Right forelimb (tissue), 1 donor: ENCODE data around the gene KCNJ18.
"Not testable (repeated sequence)": the region's sequence is repeated elsewhere in the genome, so short reads cannot be mapped to it uniquely, and the experiment has no call there.

ENCODE experiments used
- DNase-seq: peaks from one replicate; pipeline ENCODE4 v3.0.0-alpha.2; 2018

The KCNJ18 gene

DNA sequence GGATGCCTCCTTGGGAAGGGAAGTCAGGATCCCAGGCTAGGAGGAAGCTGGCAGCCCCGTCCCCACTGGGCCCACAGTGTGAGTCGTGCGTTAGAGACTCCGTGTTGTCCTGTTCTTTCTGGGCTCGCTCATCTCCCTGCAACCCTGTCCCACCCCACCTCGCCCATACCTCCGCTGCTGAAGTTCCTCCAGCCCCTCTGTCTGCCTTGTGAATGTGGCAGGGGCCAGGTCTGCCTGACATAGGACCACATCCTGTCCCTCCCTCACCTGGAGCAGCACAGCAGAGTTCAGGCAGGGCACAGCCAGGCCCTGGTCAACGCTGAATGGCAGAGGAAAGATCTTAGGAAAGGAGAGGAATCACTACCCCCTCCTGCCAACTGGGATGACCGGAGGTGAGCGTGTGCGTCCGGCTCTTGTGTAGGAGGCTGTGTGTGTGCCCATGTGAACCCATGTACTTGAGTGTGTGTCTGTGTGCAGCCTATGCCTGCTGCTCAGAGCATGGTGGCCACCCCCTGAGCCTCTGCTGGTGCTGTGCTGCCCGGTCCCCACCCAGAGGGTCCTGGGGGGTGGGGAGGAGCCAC lies 12.8 kb downstream of the KCNJ18 start:
- no peak for DNase-seq

DNA sequence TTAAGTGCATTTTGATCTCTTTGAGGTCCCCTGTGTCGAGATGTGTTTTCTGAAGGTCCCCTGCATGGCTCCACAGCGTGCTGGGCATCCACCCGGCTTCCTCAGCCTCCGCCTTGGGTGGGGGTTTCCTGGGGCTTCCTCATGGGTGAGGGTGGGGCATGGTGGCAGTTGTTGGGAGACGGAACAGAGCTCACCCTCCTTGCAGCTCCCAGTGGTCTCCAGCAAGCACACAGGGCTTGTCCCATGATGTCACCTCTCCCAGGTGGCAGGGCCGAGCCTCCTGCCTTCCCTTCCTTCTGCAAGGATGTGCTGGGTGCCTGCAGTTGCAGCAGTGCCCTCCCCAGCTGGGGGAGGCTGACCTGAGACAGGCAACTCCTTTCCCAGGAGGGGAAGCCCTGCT lies 13.4 kb downstream of the KCNJ18 start:
- DNase-seq: not testable (repeated sequence)

DNA sequence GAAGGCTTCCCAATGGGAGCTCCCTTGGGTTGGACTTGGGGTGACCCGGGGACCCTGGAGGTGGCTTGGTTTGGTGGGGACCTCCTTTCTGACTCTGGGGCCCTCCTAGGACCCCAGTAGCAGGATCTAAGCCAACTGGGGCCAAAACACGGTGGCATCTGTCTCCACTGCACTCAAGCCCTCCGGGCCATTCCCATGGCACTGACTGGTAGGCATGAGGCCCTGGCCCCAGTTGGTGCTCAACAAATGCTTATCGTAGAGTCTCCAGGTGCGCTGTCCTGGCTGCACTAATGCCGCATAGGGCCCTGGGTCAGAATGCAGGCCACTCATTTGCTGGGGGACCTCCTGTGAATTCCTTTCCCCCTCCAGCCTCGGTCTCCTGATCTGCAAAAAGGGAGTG lies 14.2 kb downstream of the KCNJ18 start:
- not testable (repeated sequence) for DNase-seq

DNA sequence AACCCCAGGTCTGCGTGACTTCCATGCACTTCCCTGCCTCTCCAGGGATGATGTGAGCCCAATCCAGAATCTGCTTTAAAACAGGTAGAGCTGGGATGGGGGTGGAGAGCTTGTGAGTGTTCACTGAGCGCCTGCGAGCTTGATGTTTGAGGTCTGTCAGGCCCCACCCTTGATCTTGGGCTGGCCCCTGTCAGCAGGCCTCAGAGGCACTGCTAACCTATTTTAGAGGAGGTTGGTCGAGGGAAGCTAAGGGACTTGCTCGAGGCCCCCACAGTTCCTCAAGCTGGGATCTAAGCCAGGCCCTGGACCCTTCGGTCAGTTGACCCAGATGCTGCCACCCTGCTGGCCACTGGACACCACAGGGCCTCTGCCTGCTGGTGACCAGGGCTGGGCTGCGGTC lies 14.8 kb downstream of the KCNJ18 start:
- DNase-seq: not testable (repeated sequence)

DNA sequence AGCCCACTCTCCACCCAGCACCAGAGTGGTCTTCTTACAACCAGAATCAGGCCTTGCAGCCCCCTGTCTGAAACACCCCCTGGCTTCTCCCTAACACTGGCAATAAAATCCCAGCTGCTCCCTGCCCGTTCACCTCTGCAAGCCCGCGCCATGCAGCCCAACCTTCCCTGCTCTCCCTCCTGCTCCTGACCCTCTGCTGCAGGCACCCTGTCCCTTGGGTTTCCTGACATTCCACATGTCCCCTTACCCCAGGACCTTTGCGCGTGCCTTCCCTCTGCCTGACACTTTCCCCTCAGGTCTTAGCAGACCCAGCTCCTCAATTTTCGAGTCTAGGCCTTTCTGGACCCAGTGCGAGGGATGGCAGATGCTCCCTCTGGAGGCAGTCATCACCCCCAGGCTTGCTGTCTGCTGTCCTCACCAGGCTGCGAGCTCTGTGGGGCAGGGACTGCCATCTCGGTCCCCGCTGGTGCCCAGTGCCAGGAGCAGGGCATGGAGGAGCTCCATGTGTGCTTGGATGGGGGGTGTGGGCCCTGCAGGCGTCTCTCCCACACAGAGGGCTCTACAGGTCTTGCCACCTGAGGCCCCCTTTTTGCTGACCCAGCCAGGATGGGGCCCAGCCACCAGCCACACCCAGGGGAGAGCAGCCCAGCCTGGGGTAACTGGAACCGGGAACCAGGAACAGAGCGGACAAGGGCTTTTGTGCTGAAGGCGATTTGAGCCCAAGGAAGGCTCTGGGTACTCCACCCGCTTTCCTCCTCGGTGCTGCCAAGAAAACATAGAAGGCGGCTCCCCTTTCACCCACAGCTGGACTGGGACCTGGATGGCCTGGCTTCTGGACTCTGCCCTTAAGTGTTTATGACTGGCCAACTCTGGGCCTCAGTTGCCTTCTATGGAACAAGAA lies 15.6 kb downstream of the KCNJ18 start:
- DNase-seq: not testable (repeated sequence)

DNA sequence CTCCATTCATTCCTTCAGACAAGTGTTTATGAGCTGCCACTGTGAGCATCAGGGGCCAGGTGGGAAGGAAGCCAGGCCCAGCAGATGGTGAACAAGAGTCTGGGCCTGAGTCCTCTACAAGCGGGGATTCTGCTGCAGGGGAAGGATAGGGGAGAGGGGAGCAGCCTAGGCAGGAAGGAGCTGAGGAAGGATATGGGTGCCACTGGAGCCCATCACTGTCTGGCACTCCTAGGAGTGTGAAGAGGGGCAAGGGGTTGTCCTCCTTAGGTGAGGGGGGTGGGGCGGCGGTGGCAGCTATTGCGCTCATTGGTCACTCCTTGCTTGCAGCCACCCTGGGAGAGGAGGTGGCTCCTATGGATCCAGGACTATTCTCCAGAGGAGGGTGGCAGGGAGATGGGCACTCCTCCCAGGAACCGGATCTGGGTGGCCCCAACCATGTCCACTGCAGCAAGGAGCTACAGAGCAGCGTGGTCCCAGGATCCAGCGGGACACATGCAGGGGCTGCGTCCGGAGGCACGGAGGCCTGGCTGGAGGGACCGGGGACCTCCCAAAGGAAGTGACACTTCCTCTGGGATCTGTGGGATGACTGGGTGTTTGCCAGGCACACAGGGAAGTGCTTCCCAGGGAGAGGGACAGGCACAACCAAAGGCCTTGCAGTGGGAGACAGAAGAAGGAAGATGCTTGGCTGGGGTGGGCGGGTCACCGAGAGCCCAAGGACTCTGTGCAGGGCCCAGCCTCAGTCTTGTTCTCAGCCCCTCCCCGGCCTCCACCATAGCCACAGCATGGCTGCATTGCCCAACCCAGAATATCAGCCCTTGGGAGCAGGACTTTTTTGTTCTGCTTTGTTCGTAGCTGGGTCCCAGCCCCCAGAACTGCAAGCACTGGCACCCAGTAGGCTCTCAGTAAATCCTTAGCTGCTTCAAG lies 16.6 kb downstream of the KCNJ18 start:
- not testable (repeated sequence) for DNase-seq

DNA sequence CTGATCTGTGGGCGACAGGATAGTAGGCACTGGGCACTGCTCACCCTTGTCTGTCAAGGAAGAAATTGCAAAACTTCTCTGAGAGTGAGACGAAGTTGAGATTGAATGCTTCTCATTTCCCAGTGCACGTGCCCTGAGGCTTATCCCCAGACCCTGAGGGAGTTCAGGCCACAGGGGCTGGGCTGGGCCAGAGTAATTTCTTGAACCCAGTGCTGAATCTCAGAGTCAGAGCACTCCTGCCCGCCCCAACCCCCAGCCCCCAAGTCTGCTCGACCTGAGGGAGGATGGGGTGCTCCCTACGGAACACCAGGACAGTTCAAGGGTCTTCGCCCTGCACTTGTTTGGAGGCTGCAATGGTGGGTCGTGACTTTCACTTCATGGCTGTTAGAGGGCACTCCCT lies 17.7 kb downstream of the KCNJ18 start:
- not testable (repeated sequence) for DNase-seq

DNA sequence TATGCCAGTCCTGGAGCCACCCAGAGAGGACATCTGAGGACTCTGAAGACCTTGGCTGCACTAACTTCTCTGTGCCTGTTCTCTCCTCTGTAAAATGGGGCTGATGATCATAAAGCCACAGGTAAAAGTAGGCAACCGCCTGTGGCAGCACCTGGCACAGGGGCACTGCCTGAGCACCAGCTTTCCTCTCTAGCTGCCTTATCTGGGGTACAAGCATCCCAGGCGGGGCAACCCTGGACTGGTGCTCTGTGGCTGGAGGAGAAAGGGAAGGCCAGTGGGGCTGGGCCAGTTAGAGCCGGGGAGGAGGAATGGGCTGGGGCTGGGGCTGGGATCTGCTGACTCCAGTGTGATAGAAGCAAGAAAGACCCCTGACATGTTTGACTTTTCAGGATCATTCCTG lies 18.2 kb downstream of the KCNJ18 start:
- DNase-seq: not testable (repeated sequence)

DNA sequence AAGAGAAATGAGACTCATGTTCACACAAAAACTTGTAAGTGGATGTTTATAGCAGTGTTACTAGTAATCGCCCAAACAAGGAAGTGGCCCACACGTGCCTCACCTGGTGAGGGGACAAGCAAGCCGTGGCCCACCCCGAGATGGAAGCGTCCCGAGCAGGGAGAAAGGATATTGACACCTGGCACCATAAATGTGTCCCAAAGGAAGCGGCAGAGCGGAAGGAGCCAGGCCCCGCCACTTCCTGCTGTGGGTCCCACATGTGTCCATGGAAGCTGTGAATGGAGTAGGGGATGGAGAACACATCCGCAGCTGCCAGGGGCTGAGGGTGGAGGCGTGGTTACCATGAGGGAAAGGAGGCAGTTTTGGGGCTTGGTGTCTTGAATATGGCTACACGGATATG lies 18.9 kb downstream of the KCNJ18 start:
- DNase-seq: no peak

DNA sequence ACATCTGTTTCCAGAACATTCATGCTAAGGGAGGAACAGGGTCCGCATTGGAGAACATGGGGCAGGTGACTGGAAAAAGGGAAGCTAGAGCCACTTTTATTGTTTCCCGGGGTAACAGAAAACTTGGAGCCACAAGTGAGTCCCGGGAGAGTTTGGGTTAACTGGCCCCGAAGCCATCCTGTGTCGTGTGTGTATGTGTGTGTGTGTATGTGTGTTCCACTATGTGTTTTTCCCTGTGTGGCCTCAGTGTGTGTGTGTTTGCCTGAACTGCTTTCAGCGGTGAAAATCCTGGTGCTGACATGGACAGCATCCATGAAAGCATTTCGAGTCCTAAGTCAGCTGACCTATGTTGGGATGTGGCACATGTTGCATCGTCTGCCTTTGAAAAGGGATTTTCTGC lies 20.7 kb downstream of the KCNJ18 start:
- DNase-seq: not testable (repeated sequence)

DNA sequence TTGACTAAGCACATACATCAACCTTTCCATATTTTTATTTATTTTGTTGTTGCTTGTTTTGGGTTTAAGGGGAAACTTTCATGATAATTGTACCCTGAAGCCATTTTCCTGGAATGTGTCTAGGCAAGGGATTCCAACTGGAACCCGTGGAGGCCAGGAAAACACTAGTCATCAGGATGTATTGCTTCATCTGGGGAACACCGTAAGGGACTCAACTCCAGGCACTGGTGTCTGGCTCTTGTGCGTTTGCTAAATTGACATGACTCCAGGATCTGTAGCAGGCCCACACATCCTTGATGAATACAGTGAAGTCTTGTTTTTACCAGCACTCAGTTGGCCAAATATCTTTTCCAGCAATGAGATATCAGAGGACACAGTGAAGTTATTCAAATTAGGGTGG lies 21.3 kb downstream of the KCNJ18 start:
- DNase-seq: not testable (repeated sequence)

DNA sequence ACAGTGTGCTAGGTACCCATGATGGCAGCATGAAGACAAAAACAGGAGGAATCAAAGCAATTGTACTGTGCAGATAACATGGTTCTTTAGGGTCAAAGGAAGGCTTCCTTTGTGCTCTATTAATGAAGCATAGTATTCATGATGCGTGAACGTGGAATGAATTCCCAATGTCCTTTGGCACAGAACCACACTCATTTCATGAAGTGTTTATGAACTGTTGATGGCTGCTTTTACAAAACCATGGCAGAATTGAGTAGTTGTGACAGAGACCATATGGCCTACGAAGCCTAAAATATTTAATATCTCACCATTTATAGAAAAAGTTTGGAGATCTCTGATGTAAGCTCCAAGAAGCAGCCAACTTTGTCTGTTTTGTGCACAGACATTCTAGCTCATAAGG lies 22.4 kb downstream of the KCNJ18 start:
- not testable (repeated sequence) for DNase-seq

DNA sequence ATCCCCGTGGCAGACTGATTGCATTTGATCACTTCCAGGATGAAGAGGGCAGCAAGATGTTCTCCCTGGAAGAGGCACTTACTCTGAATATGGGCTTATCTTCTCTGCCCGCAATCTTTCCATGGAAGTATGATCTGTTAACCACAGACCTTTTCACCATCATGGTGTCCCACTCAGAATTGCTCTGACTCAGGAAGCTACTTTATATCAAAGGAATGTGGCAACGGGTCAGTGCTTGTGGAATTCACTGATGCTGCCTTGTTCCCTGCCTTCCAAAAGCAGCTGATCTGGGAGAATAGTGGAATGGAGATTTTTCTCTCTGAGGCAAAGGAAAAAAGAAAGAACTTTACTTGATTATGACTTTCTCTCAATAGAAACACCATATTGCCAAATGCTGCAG lies 23.6 kb downstream of the KCNJ18 start:
- not testable (repeated sequence) for DNase-seq

DNA sequence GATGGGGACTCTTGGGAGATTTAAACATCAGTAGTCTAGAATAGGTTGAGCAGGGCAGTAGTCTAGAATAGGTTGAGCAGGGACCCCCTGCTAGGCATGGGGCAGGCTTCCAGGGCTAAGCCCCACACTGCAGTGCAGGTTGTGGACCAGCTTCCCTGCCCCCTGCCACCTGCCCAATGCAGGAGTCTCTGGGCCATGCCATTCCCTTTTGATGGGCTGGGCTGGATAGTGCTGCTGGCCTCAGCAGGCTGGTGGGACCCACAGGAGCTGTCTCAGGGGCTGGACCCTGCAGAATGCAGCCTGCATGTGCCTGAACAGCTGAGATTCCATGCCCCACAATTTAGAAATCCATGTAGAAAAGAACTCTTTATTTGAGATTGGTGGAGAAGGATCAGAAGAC lies 26.6 kb downstream of the KCNJ18 start:
- not testable (repeated sequence) for DNase-seq

DNA sequence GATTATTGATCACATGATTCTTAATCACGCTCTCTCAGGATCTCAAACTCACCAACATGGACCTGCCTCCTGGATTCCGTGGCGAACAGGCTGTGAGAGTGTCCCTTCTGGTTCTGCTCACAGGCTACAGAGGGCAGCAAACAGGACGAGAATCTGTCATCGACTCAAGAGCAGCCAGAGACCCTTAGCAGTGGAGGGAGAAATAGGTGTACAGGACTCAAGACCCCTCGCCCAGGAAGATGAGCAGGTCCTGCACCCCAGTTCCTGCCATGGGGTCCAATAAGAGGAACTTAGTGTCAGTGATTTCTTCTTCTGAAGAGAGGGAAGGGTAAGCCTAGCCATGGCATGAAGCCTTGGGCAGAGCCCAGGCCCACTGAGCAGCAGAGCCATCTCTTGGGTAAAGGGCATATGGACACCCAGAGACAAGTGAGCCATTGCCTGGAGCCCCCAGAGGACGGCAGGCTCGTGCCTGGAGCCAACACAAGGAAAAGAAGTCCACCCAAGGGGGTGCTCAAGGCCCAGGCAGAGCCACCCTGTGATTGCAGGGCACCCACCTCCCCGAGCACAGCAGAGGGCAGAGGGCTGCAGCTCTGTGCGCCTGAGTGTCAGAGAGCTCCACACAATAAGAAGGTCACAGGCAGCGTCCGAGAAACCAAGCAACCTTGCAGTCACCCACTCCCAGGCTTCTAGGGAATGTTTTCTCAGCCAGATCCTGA lies 27.3 kb downstream of the KCNJ18 start:
- not testable (repeated sequence) for DNase-seq

DNA sequence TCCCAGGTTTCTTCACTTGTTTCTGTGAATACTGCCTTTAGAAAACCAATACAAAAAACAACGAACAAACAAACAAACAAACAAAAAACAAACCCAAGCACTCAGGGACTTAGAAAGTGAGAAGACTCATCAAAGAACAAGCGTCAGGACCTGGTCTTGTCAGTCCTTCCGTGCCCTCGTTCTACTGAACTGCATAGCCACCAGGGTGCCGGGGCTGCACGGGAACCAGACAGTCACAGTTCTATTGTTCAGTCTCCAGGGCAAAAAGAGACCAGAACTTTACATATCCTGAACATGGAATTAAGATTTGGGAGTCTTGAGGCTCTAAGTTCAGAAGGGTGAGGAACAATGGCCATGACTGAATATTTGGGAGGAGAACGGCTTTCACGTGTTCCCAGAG lies 28.2 kb downstream of the KCNJ18 start:
- not testable (repeated sequence) for DNase-seq

DNA sequence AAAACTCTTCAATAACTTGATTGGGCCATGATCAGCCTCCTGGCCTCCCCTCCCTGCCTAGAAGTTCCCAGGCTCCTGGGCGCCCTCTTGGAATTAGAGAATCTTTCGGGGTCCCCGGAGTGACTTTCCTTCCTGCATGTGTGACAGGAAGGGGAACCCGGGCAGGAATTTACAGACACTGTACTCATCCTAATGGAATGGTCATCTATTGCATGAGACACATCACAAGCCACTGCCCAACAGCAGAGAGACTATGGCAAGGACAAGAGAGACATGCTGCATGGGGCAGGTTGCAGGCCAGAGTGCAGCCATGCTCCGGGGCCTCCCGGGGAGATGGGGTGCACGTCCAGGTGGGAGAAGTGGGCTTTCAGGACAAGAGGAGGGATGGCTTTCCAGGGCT lies 29.9 kb downstream of the KCNJ18 start:
- DNase-seq: not testable (repeated sequence)

DNA sequence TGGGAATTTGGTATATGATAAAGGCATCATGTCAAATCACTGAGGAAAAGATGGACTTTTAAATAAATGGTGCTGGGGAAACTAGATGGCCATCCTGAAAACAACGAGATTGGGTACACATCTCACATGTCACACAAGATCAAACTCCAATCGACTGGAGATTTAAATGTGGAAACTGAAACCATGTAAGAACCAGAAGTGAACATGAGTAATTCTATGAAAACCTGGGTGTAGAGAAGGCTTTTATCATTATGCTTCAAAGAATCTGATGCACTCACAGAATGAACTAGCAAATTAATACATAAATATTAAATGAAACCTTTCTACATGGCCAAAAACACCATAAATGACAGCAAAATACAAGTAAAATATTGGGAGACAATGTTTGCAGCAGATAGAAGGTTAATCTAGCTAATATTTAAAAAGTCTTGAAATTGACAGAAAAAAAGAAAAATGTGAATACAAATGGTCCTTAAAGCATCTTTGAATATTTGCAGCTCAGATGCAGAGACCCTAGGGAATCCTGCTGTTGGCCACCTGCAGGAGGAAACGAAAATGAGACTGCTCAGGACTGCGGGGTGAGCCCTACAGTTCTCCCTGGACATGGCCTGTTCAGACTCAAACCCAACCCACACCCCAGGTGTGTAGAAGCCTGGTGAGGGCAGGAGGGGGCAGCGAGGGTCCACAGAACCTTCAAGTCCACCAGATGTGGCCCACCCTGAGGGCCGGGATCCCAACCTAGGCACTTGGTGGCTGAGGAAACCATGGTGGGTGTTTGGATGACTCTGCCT lies 32.1 kb downstream of the KCNJ18 start:
- DNase-seq: not testable (repeated sequence)

DNA sequence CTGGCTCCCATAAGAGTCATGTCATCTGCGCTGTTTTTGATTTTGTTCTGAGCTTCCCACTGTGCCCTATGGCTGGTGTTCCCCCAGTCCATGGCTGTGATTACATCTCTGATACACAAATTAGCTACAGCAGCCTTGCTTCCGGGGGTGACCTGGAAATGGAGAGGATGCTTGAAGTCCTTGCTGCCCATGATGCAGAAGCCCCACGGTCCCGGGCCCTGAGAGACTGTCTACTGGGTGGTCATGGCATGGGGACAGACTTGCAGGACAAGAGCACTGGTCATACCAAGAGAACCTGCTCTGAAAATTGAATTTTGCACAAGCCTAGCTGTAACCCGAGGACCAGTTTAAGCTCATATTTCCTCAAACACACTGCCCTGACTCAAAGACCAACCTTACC lies 38.8 kb downstream of the KCNJ18 start:
- DNase-seq: not testable (repeated sequence)

DNA sequence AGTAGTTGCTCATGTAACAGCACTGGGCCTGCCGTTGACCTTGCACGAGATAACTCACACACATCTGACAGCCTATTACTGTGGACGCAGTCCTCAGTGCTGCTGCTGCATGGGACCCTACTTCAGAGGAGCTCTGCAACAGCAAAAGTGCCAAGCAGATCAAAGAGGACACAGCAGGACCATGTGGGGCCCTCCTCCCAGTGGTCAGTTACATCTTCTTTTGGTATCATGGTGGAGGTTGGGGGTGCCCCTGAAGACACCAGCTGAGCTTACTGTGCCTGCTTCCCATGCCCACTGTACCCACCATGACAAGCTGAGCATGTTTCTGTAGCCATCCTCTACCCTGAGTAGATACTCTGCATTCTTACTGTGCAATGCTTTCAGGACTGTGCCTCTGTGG lies 41.6 kb downstream of the KCNJ18 start:
- DNase-seq: not testable (repeated sequence)

DNA sequence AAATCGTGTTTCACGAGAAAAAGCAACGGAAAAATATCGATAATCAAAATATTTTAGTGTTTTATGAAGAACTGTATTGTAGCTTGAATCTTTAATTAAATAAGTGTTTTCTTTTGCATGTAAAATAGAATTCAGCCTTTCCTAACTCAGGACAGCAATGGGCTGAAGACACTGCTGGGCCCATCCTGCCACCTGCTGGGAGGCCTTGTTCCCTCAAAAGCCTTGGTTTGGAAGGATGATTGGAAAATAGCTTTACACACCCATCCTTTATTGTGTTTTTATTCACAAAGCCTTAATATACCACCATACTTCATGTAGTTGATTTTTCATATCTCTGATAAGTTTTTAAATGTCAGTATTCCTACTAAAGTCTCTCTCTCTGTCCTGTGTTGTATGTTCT lies 43.5 kb downstream of the KCNJ18 start:
- DNase-seq: not testable (repeated sequence)
